SW480 (cell line): Measurements from ENCODE around the gene MLNR.

Source experiments
- DNase-seq: peaks from one replicate; pipeline ENCODE4 v3.0.0-alpha.2; 2016; ENCODE audit warnings: low spot score

The MLNR gene

DNA sequence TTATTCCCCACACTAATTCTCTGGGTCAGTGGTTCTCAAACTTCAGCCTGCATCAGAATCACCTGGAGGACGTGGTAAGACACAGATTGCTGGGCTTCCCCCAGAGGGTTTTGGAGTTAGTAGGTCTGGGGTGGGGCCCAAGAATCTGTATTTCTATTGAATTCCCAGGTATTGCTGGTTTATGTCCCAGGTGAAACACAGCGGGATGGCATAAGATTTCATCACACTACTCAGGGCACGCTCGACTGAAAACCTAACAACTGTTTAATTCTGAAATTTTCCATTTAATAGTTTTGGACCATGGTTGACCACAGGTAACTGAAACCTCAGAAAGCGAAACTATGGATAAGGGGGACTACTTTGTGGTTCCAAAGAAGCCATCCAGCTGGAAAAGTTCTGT lies 6.5 kb downstream of the MLNR start:
- DNase-seq: no peak

DNA sequence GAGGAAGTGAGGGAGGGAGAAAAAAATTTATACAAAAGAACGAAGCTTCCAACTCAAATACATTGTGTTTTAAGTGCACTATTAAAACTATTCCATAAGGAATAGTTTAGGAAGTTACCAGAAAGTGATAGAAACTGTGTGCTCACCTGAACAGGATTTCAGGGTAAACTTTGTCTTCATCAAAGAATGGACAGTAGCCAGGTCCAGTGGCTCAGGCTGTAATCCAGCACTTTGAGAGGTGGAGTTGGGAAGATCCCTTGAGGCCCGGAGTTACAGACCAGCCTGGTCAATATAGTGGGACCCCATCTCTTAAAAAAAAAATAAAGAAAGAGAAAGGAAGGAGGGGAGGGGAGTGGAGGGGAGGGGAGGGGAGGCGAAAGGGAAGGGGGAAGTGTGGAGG lies 14.6 kb downstream of the MLNR start:
- DNase-seq: no peak

DNA sequence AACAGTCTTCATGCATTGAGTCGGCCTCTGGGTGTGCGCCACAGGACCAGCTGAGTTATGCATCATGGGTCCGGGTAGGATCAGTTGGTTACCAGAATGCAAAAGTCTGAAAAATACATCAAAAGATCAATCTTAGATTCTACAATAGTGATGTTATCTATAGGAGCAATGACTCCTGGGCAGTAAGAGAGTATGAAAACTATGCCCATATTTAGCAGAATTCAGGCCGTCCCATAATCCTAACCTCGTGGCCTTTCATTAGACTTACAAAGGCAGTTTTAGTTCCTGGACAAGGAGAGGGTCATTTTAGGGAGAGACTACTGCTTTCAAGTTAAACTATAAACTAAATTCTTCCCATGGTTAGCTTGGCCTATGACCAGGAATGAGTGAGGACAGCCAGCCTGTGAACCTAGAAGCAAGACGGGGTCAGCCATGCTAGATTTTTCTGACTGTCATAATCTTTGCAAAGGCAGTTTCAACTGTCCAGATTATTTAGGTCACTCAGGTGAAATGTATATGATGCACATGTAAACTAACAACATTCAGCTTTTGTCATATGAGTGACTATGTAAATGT lies 15.8 kb downstream of the MLNR start:
- DNase-seq: no peak

DNA sequence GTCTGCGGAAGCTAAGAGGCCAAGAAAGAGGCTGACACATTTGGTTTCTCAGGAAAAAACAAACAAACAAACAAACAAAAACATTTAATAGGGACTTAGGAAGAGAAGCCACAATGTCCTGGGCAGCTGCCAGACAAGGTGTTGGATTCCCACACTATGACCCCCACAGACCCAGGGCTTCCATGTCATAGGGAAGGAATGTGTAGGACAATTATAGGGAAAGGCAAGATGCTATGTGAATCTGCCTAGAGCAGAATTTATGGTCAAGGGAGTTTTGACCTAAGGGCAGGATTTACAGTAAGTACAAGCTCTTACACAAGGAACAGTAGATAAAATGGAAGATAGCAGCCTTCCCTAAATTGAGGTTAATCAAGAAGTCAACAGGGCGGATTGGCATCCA lies 18.5 kb downstream of the MLNR start:
- no peak for DNase-seq

DNA sequence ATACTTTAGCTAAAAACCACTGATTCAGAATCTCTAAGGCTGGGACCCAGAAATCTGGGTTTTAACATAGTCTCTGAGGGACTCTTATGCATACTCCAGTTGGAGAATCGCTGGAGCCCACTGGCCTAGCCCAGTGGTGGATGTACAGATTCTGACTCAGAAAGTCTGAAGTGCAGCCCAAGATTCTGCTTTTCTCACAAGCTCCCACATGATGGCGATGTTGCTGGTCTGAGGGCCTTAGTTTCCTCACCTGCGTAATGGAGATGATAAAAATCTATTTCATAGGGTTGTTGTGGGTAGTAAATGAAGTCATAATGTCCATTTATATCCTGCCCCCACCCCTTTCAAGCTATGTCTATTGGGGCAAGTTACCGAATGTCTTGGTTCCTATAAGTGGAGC lies 19.9 kb downstream of the MLNR start:
- peak; percentile 39 for DNase-seq

DNA sequence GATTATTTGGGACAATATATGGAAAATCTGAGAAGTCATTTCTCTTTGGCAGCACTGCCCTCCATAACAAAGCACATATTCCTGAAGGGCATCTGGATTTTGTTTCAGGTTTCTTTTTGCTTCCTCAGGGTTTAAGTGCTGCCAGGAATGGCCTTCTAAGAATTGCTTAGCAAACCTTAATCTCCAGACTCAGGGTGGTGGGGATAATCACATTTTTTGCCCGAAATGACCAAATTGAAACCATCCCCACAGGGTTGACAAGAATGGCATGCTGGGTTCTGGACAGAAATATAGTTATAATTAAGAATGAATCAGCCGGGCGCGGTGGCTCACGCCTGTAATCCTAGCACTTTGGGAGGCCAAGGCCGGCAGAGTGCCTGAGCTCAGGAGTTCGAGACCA lies 21.2 kb downstream of the MLNR start:
- DNase-seq: no peak

DNA sequence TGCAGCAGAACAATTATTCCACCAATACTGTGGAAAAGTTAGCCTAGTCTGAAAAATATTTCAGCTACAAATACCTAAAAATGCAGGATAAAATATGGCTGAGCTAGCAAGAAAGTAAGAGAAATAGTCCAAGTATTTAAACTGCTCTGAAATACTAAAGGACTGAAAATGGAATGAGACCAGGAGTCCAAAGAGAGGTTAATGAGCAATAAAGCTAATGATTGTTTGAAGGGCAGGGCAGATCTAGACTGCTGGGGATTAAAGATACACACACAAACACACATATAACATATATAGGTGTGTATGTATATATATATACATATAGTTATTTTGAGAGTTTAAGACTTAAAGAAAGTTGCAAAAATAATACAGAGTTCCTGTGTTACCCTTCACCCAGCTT lies 25.0 kb downstream of the MLNR start:
- DNase-seq: no peak

DNA sequence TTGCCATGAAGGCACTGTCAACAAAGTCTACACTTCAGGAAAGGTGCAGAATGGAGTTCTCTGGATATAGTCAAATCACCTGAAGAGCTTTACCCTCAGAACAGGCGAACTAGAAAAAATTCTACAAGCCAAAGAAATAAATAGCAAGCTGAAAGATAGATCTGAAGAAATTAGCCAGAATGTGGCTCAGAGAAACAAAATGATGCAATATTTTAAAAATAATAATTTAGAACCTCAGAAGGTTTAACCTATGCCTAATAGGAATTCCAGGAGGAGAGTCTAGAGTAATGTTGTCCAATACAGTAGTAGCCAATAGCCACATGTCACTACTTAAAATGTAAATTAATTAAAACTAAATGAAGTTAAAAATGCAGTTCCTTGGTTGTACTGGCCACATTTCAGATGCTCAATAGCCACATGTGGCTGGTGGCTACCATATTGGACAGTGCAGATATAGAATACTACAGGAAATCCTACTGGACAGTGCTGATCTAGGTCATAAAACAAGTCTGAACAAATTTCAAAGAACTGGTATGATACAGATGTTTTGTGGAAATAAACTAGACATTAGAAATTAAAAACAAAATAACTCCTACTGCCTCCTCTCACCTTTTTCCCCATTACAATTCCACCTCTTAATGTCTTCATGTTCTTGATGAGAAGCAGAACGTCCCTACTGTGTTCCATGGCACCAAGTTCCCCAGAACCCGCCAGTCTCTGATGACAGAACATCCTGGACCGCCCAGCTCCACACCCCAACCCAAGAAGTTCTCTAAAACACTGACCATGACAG lies 26.9 kb downstream of the MLNR start:
- DNase-seq: no peak

DNA sequence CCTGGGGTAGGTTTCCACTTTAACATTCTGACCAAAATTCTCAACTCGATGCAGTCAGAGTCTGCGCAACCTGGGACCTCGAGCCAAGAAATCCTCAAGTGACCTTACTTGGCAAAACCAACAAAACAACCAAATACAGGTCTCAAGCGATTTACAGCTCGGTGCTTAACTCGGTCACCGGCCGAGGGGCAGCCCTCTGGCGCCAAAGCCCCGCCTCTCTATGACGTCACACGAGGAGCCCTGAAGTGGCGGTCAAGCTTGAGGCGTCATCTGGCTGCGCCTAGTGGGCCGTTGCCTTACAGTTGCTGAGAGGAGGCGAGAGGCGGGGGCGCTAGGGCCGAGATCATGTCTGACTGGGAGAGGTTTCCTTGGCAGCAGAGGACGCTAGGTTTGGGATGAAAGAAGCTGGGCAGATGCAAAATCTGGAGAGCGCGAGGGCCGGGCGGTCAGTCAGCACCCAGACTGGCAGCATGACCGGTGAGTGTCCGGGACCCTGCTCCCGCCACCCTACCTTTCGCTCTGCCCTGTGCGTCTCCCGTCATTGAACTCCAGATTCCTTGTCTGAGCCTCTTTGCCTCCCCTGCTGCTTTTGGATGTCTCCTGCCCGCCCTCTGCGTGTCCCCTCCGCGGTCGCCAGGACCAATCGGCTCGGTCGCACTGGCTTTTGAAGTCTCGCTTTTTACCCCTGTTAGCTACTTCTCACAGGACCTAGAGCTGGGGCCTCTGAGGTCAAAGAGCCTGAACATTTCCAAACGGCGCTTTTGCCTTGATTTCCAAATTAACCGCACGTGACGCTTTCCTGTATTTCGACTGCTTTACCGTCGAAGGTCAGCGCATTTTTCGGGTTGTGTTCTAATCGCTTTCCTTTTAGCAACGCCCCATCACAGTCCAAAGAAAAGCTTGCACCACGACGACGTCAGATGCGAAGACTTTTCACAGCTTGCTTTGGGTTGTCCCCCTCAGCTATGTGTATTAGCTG lies 27.8 kb downstream of the MLNR start, which contains the start of gene CDADC1:
TSS of gene CDADC1 (plus strand) at position 283 of the 979 bp plus-strand sequence. CDS start at position 396, 113 bp downstream.
- DNase-seq: peak; percentile 95

DNA sequence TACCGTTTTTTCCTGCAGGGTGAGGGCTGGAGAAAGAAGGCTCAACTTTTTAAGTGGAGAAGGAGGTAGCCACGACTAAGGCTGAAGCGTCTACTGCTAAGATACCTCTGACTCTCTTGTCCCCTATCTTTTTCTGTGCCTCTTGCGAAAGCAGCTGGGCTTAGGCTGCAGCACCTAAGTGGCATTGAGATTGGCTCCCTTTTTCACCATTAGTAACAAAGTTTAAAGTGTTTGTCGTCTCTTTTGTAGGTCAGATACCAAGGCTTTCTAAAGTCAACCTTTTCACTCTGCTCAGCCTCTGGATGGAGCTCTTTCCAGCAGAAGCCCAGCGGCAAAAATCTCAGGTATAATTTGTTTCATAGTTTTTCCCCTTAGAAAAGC lies 28.5 kb downstream of the MLNR start:
- peak; percentile 33 for DNase-seq

DNA sequence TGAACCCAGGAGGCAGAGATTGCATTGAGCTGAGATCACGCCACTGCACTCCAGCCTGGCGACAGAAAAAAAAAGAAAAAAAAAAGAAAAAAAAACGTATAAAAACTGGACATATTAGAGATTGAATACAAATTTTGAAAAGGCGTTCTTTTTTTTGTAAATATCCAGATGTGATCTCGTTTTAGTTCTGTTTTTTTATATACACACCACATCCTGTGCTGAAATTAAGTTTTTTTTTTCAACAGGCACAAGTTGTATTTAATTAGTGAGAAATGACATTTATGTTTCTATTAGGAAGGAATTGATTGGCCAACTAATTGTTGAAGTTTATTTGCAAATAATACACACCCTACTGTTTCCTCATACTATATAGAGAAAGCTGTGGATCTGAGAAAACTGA lies 31.2 kb downstream of the MLNR start:
- no peak for DNase-seq

DNA sequence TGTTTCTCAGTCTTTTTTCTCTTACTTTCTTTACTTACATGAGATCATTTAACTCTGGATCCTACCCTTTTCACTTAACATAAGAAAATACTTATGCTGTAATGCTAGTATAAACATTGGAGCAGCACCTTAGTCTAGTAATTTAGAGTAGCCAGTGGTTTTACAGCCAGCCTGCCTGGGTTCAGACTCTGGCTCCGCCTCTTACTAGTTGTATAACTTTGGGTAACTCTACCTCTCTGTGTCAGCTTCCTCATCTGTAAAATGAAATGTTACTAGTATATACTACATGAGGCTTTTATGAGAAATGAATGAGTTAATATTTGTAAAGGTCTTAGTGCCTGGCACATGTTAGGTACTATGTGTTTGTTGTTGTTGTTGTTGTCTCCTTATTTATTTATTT lies 33.2 kb downstream of the MLNR start:
- DNase-seq: no peak

DNA sequence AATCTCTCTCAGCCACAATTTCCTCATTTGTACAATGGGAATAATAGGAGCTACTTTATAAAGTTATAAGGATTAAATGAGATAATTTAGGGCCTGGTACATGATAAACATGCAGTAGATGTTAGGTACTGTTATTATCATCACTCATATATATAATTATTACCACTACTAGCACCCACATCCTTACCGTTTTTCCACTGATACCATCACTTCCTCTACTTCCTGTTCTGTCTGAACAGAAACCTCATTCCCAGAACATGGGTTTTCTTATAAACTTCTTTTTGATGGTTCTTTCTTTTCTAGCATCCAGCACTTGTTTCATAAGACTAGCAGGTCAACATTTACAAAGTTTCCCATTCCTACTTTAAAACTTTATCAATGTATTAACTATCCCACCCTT lies 33.9 kb downstream of the MLNR start:
- no peak for DNase-seq

DNA sequence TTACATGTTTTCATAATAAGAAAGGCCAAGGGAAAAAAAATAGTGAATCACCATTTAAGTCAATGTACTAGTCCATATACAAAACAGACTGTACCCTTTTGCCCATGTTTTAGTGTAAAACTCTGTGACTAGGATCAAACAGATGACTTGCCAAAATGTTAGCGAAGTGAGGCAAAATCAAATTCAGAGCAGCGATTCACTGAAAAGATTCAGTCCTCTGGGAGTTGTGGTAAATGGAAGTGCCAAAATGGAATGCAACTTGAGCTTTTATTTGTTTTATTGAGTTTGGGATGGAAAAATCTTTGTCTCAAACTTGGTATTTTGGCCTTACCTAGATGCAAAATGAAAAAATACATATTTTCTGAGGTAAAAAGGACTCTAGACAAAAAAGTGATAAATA lies 36.7 kb downstream of the MLNR start:
- DNase-seq: no peak

DNA sequence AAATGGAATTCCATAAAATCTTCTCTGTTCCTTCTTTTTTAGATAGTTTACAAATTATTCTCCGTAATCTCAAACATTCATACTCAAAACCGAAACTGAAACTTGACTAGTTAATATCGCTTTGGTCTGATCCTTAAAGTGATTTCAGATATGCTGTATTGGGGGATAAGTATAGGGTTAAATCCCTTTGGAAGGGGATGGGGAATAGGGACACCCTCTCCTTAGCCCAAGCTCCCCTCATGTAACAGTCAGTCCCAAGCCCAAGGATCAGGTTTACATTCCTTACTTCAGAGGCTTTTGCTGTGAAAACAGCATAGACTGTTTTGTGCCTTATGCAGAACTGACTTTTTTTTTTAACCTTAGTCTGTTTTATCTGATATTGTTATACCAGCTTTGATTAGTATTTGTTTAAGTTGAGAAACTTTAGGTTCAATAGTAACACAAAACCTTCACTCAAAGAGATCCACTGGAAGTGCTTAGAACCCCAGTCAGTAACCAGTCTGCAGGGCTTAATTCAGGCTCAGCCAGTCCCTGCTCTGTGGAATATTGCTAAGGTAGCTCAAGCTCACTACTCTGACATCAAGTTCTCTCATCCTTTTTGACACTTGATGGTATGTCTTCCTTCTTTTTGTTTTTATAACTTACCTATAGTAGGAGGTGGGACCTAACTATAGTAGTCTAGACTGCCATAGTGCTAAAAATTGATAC lies 38.1 kb downstream of the MLNR start:
- no peak for DNase-seq

DNA sequence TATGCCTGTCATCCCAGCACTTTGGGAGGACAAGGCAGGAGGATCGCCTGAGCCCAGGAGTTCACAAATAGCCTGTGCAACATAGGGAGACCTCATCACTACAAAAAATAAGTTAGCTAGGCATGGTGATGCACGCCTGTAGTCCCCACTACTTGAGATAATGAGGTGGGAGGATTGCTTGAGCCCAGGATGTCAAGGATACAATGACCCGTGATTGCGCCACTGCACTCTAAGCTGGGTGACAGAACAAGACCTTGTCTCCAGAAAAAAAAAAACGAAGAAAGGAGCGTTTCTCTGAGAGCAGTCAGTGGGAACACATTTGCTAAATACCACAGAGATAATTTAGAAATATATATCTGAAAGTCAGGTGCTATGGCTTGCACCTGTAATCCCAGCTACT lies 39.4 kb downstream of the MLNR start:
- no peak for DNase-seq

DNA sequence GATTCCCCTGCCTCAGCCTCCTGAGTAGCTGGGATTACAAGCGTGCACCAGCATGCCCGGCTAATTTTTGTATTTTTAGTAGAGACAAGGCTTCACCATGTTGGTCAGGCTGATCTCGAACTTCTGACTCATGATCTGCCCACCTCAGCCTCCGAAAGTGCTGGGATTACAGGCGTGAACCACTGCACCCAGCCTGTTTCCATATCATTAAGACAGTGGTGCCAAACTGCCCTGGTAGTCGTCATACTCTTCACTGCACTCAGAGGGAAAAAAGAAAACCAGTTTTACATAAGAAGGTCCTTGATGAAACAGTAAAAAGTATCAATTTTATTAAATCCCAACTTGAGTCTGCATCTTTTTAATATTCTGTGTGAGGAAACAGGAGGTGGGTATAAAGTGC lies 42.5 kb downstream of the MLNR start:
- no peak for DNase-seq

DNA sequence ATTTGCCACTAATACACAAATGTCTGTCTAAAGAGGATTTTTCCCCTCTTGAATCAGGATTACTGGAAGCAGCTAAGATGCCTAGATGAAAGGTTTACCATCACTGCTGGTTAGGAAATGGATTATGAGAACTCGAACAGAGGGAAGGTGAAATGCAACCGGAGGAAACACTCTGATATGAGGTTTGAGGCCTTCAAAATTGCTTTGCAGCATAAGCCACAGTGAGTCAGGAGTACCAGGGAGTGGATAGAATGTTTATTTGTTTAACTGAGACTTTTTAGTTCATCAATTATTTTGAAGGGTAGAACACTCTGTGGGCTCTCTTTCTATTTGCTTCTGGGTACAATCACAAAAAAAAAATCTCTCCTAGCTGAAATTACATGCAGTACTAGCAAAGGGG lies 45.7 kb downstream of the MLNR start:
- DNase-seq: no peak

DNA sequence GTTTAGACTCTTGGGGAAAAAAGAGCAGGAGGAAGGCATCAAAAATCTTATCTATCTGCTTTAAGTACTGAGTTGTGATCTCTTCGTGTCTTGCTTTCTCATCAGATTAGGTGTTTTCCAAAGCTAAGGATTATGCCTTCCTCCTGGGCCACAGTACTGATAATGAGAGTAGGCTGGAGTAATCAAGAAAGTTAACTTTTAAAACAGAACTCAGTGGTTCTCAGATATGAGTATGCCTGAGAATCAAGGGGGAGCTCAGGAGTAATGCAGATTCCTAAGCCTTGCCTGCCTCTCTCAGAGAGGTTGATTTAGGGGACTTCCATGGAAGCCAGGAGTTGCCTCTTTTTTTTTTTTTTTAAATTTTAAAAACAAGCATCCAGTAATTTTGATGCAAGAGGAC lies 51.1 kb downstream of the MLNR start:
- no peak for DNase-seq
